ENCODE measurements around the gene MED13L.

The MED13L gene

DNA sequence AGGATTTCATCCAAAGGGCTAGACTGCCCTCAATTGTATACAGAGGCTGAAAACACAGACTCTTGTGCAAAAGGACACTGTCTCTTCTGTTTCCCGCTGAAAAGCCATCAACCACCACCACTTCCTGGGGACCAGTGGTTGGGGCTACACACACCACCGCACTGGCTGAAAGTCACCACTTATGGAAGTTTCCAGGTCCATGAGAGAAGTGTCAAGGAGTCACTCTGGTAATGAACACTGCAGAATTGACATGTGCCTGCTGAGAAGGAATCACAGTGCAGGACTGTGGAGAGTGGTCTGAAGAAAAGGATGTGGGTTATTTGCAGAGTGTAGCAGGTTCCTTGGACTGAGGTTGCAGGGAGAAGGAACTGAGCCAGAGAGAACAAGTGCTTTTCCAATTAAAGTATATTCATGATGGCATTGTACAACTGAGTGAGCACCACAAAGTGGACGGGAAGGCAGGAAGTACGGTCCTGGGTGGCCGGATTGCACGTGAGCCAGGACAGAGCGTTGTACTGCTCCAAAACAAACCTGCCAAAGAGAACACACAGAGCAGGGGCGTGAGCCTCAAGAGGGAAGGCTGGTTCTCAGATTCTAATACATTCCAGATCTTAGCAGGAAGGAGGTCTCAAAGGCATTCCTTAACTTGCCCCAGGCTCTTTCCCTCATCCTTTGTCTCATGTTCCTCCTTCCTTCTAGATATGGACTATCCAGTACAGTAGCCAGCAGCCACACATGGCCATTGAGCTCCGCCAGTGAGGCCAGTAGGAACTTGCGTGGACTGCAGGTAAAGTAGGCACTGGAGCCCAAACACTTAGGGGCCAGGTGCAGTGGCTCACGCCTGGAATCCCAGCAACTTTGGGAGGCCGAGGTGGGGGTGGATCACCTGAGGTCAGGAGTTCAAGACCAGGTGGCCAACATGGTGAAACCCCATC, 316.4 kb downstream of the MED13L start:
- no peak overlapping the region for H3K4me3 ChIP-seq (replicated peaks; ENCODE audit: low read depth, low read length)
- TF ChIP-seq, protein P1, sequence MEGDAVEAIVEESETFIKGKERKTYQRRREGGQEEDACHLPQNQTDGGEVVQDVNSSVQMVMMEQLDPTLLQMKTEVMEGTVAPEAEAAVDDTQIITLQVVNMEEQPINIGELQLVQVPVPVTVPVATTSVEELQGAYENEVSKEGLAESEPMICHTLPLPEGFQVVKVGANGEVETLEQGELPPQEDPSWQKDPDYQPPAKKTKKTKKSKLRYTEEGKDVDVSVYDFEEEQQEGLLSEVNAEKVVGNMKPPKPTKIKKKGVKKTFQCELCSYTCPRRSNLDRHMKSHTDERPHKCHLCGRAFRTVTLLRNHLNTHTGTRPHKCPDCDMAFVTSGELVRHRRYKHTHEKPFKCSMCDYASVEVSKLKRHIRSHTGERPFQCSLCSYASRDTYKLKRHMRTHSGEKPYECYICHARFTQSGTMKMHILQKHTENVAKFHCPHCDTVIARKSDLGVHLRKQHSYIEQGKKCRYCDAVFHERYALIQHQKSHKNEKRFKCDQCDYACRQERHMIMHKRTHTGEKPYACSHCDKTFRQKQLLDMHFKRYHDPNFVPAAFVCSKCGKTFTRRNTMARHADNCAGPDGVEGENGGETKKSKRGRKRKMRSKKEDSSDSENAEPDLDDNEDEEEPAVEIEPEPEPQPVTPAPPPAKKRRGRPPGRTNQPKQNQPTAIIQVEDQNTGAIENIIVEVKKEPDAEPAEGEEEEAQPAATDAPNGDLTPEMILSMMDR (IDR thresholded peaks at IDR 0.05; ENCODE audit: low read depth, low read length, missing control alignments), result no peak
- DNase-seq (ENCODE audit: extremely low read depth, low read depth), result no peak

DNA sequence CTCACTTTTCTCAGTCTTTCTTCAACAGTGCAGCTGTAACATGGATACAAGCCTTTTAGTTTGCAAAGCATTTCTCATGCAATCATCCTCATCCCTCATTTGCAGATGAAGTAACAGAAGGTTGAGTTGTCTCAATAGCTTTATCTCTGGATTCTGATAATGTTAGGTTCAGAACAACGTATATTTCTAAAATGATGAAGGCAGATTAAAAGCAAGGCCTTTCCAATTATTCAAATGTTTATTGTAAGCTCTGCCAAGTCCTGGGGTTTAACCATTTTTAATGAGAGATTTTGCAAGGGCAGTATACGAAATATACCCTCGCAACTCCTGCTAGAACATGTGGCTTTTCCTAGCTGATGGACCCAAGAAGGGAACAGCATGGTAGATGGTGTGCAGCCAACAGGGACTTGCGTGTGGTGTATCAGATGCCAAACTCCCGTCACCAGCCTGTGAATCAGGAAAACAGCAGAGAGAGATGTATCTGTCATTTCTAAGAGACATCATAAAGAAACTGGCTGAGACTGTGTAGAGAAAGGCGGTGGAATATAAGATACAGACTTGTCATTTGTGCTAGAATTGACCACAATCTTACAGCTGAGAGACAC, 319.7 kb downstream of the MED13L start:
- TF ChIP-seq, protein P1 (IDR thresholded peaks at IDR 0.05; ENCODE audit: low read depth, low read length, missing control alignments), result no peak
- H3K4me3 ChIP-seq (replicated peaks; ENCODE audit: low read depth, low read length), result no peak overlapping the region
- DNase-seq (ENCODE audit: extremely low read depth, low read depth), result no peak

DNA sequence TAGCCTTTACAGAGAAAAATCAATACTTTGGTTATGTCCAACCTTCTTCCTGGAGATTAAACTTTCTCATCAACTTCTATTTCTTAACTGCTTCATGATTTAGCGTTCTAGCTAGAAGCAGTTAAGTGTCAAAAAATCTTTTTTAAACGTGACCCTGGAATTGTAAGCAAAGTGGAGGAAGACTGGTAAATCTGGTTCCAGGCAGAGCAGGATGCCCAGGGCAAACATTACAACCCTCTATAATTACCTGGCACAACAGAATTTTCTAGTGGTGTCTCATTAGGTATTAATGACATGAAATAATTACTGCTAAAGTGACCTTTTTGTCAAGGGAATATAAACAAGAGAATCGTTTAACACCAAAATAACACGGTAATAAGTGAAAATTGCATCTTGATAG, 320.8 kb downstream of the MED13L start:
- TF ChIP-seq, protein P1 (IDR thresholded peaks at IDR 0.05; ENCODE audit: low read depth, low read length, missing control alignments), result no peak
- no peak for DNase-seq (ENCODE audit: extremely low read depth, low read depth)

DNA sequence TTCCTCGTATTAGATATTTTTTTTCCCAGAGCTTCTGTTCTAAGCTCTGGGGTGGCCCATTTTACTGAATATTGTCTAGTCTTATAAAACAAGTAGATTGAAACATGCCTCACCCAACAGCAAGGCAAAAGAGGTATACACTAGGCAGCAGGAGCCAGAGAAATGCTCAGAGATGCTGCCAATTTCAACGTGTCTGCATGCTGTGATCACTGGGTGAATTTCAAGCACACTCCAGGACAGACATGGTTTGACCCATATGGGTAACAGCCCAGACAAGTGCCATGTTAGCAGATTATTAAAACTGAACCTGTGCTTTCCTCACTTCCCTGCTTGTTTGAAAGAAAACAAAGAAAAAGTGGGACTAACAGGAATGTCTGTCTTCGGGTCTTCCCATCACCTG, 321.3 kb downstream of the MED13L start:
- TF ChIP-seq, protein P1 (IDR thresholded peaks at IDR 0.05; ENCODE audit: low read depth, low read length, missing control alignments), result no peak
- no peak overlapping the region for H3K4me3 ChIP-seq (replicated peaks; ENCODE audit: low read depth, low read length)
- DNase-seq (ENCODE audit: extremely low read depth, low read depth), result no peak

More for the DNA sequence above, 320.8 kb downstream of the MED13L start:
- H3K4me3 ChIP-seq (replicated peaks; ENCODE audit: low read depth, low read length), result no peak overlapping the region

DNA sequence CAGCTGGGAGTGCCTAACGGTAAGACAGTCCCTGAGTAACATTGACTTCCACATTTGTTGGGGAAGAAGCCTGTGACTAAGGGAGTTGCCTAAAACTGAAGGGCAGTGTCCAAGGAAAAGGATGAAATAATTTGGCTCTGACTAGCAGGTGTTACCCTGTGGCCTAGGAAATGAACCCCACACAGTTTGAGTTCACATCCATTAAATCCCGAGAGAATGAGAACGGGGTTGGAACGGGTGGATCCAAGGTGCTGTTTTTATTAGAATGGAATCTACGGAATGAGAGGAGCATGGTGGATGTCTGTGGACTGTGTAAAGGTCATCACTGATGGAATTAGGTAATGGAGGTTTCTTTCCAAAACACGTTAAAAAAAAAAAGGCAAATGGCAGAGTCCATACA, 324.0 kb downstream of the MED13L start:
- TF ChIP-seq, protein P1 (IDR thresholded peaks at IDR 0.05; ENCODE audit: low read depth, low read length, missing control alignments), result no peak
- no peak for DNase-seq (ENCODE audit: extremely low read depth, low read depth)
- no peak overlapping the region for H3K4me3 ChIP-seq (replicated peaks; ENCODE audit: low read depth, low read length)

DNA sequence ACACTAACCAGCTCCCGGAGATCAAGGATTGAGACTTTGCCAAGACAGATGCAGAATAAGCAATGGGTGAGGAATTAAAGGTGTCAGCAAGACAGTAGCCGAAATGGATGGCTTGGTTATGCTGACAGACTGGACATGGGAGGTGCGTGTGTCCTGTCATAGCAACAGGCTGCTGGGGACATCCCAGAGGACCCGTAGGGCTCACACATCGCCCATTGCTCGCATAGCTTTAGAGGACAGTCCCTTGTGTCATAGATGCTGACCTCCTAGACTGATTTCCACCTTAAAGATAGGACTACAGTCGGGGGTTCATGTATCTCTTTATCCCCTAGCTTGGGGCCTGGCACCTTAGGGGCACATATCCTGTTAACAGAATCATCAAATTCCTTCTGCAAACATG, 324.5 kb downstream of the MED13L start:
- TF ChIP-seq, protein P1 (IDR thresholded peaks at IDR 0.05; ENCODE audit: low read depth, low read length, missing control alignments), result no peak
- no peak for DNase-seq (ENCODE audit: extremely low read depth, low read depth)
- no peak overlapping the region for H3K4me3 ChIP-seq (replicated peaks; ENCODE audit: low read depth, low read length)
